K562 (cell line): ENCODE results near the gene FAM200A. TPM values are rescaled to one million over a fixed set of nuclear protein-coding genes. Genes with fewer than 3 reads are reported as not detected.

Experiments used
- ASH1L ChIP-seq: fragments of 450-650 bp; IDR thresholded peaks from 2 replicates; pipeline ENCODE4 v1.6.1; 2018; ENCODE audit warnings: borderline replicate concordance, mild to moderate bottlenecking, low read depth; ENCODE audit not compliant: partially characterized antibody
- CBX2 ChIP-seq: fragments of 200-600 bp; sonication (generic); IDR thresholded peaks from one replicate; pipeline ENCODE4 v1.6.1; 2012; ENCODE audit warnings: mild to moderate bottlenecking, low read length, inconsistent platforms; ENCODE audit not compliant: insufficient read depth, poor library complexity, severe bottlenecking
- CHD2 ChIP-seq: IDR thresholded peaks from 2 replicates; pipeline ENCODE4 v1.6.1; 2011; ENCODE audit warnings: low read depth, low read length
- CREB1 ChIP-seq, 2 experiments: sonication (generic) in 1 of 2; formaldehyde crosslinking in 1 of 2; IDR thresholded peaks; 2 replicates each; pipeline versions ENCODE4 v1.6.1 to v1.8.0; 2012 to 2022; ENCODE audit warnings: inconsistent platforms in 1 of 2, mild to moderate bottlenecking in 1 of 2, missing genetic modification reagents in 1 of 2, moderate library complexity in 1 of 2
- DPF2 ChIP-seq: fragments of 450-650 bp; IDR thresholded peaks from 2 replicates; pipeline ENCODE4 v1.6.1; 2016
- HMGN3 ChIP-seq: IDR thresholded peaks from 2 replicates; pipeline ENCODE4 v1.6.1; 2011; ENCODE audit warnings: borderline replicate concordance, low read depth, mild to moderate bottlenecking, mixed read lengths, low read length; ENCODE audit not compliant: insufficient read length; ENCODE audit errors: extremely low read depth
- HNRNPLL ChIP-seq: fragments of 200-400 bp; formaldehyde crosslinking; IDR thresholded peaks from 2 replicates; pipeline ENCODE4 v1.6.1; 2017; ENCODE audit warnings: low read length, low read depth, mild to moderate bottlenecking; ENCODE audit not compliant: poor library complexity, severe bottlenecking
- ILF3 ChIP-seq: fragments of 450-650 bp; IDR thresholded peaks from 2 replicates; pipeline ENCODE4 v1.6.1; 2018; ENCODE audit warnings: antibody characterized with exemption, mild to moderate bottlenecking, moderate library complexity, borderline replicate concordance
- NR3C1 ChIP-seq: sonication (generic); formaldehyde crosslinking; IDR thresholded peaks from 2 replicates; pipeline ENCODE4 v1.8.1; 2022; ENCODE audit warnings: missing genetic modification reagents
- POLR2AphosphoS2 ChIP-seq: IDR thresholded peaks from 2 replicates; pipeline ENCODE4 v1.6.1; 2012; ENCODE audit warnings: low read length, improper control_type of control experiment
- SMARCB1 ChIP-seq: IDR thresholded peaks from 2 replicates; pipeline ENCODE4 v1.6.1; 2011; ENCODE audit warnings: improper control_type of control experiment, low read depth; ENCODE audit not compliant: insufficient read length
- SMC3 ChIP-seq: conservative IDR thresholded peaks from 2 replicates; pipeline ENCODE4 v1.6.1; 2011; ENCODE audit warnings: low read depth, low read length, improper control_type of control experiment; ENCODE audit not compliant: insufficient read depth
- SOX6 ChIP-seq: fragments of 450-650 bp; IDR thresholded peaks from 2 replicates; pipeline ENCODE4 v1.6.1; 2014; ENCODE audit warnings: mild to moderate bottlenecking
- TEAD1 ChIP-seq, 2 experiments: fragments of 450-650 bp in 1 of 2; sonication (generic) in 1 of 2; formaldehyde crosslinking; IDR thresholded peaks; 2 replicates each; pipeline versions ENCODE4 v1.4.0 to v1.8.0; 2020 to 2022; ENCODE audit warnings: mild to moderate bottlenecking in 2 of 2, missing genetic modification reagents in 1 of 2
- YBX1 ChIP-seq: fragments of 450-650 bp; IDR thresholded peaks from 2 replicates; pipeline ENCODE4 v1.7.1; 2016; ENCODE audit warnings: mild to moderate bottlenecking
- ZNF780A ChIP-seq: fragments of 250-450 bp; sonication (Bioruptor Pico); IDR thresholded peaks from 2 replicates; pipeline ENCODE4 v1.5.0; 2021; ENCODE audit warnings: mild to moderate bottlenecking
- polyA plus RNA-seq, 8 experiments: library from polyadenylated mRNA; depleted of rRNA in 4 of 8; stranded (reverse) in 5 of 8; unstranded in 3 of 8; fragments of >200 nt; fragmentation: Nextera tagmentation in 2 of 8; fragmentation: Illumina TruSeq in 1 of 8; extraction: Ambion mirVana in 2 of 8; extraction: Trizol in 1 of 8; gene quantifications; 2 replicates each; pipeline versions ENCODE4 v1.2.1 to v1.2.3, GENCODE V29; 2011 to 2014; ENCODE audit warnings: inconsistent platforms in 1 of 8, missing spikeins in 1 of 8
- total RNA-seq, 7 experiments: library from RNA; depleted of rRNA in 6 of 7; stranded (reverse); fragments of >200 nt in 6 of 7; fragmentation: Illumina TruSeq in 2 of 7; extraction: Trizol in 2 of 7; gene quantifications; 2 replicates each; pipeline versions ENCODE4 v1.2.1 to v1.2.3, GENCODE V29; 2011 to 2021; ENCODE audit warnings: low replicate concordance in 1 of 7
- TF ChIP-seq, protein P1 (sequence below): fragments of 450-650 bp; IDR thresholded peaks from 2 replicates; pipeline ENCODE4 v1.6.1; 2016; ENCODE audit warnings: low read depth, mild to moderate bottlenecking, moderate library complexity
- TF ChIP-seq, protein P2 (sequence below): sonication (generic); formaldehyde crosslinking; IDR thresholded peaks from 2 replicates; pipeline ENCODE4 v1.8.1; 2022; ENCODE audit warnings: missing genetic modification reagents
- TF ChIP-seq, protein P3 (sequence below), 2 experiments: fragments of 450-650 bp; IDR thresholded peaks; 2 replicates each; pipeline ENCODE4 v1.6.1; 2018; ENCODE audit warnings: mild to moderate bottlenecking in 2 of 2, low read depth in 1 of 2; ENCODE audit not compliant: partially characterized antibody in 2 of 2
- TF ChIP-seq, protein P4 (sequence below): fragments of 200-800 bp; sonication (Bioruptor generic); IDR thresholded peaks from 2 replicates; pipeline ENCODE4 v1.6.1; 2017; ENCODE audit warnings: missing genetic modification characterization, missing compliant biosample characterization
- TF ChIP-seq, protein P5 (sequence below): sonication (generic); formaldehyde crosslinking; IDR thresholded peaks from 2 replicates; pipeline ENCODE4 v1.8.0; 2022; ENCODE audit warnings: missing genetic modification reagents, mild to moderate bottlenecking, moderate library complexity, borderline replicate concordance

The FAM200A gene
- total and polyA plus RNA-seq, 9 of the 15 experiments (the other 6 are each of a cell fraction or from before 2014, with no cell fraction given), result 3.3 to 11.2 (median 8.3) TPM

DNA sequence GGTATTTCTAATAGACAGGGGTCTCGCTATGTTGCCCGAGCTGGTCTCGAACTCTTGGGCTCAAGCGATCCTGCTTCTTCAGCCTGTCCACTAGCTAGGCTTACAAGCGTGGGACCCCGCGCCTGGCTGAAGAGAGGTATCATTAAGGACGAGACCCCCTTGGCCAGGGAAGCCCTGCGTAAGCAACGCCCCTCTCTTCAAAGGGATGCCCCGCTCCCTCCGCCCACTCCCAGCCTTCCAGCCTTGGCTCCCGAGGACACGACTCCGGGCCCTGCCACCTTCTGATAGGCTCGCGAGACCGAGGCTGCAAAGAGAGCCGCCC, 47.7 kb downstream of the FAM200A start (continued):
- no peak for TF ChIP-seq POLR2AphosphoS2
- TF ChIP-seq, protein P1, sequence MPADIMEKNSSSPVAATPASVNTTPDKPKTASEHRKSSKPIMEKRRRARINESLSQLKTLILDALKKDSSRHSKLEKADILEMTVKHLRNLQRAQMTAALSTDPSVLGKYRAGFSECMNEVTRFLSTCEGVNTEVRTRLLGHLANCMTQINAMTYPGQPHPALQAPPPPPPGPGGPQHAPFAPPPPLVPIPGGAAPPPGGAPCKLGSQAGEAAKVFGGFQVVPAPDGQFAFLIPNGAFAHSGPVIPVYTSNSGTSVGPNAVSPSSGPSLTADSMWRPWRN, result no peak
- no peak for TF ChIP-seq NR3C1 (CRISPR knock-in tag)
- TF ChIP-seq SMARCB1, result no peak
- no peak for TF ChIP-seq SOX6
- no peak; a peak in 1 of 4 replicates for TF ChIP-seq TEAD1 (CRISPR knock-in tag; IDR thresholded peaks at IDR 0.05)
- no peak for TF ChIP-seq DPF2
- TF ChIP-seq SMC3, result no peak
- TF ChIP-seq HMGN3, result no peak
- no peak for TF ChIP-seq ILF3
- TF ChIP-seq CBX2, result no peak
- TF ChIP-seq, protein P2, sequence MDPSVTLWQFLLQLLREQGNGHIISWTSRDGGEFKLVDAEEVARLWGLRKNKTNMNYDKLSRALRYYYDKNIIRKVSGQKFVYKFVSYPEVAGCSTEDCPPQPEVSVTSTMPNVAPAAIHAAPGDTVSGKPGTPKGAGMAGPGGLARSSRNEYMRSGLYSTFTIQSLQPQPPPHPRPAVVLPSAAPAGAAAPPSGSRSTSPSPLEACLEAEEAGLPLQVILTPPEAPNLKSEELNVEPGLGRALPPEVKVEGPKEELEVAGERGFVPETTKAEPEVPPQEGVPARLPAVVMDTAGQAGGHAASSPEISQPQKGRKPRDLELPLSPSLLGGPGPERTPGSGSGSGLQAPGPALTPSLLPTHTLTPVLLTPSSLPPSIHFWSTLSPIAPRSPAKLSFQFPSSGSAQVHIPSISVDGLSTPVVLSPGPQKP, result no peak
- peak; percentile 95; the same call in 1 of the 2 replicates for TF ChIP-seq CHD2
- TF ChIP-seq ZNF780A (CRISPR knock-in tag), result no peak
- TF ChIP-seq, protein P3, sequence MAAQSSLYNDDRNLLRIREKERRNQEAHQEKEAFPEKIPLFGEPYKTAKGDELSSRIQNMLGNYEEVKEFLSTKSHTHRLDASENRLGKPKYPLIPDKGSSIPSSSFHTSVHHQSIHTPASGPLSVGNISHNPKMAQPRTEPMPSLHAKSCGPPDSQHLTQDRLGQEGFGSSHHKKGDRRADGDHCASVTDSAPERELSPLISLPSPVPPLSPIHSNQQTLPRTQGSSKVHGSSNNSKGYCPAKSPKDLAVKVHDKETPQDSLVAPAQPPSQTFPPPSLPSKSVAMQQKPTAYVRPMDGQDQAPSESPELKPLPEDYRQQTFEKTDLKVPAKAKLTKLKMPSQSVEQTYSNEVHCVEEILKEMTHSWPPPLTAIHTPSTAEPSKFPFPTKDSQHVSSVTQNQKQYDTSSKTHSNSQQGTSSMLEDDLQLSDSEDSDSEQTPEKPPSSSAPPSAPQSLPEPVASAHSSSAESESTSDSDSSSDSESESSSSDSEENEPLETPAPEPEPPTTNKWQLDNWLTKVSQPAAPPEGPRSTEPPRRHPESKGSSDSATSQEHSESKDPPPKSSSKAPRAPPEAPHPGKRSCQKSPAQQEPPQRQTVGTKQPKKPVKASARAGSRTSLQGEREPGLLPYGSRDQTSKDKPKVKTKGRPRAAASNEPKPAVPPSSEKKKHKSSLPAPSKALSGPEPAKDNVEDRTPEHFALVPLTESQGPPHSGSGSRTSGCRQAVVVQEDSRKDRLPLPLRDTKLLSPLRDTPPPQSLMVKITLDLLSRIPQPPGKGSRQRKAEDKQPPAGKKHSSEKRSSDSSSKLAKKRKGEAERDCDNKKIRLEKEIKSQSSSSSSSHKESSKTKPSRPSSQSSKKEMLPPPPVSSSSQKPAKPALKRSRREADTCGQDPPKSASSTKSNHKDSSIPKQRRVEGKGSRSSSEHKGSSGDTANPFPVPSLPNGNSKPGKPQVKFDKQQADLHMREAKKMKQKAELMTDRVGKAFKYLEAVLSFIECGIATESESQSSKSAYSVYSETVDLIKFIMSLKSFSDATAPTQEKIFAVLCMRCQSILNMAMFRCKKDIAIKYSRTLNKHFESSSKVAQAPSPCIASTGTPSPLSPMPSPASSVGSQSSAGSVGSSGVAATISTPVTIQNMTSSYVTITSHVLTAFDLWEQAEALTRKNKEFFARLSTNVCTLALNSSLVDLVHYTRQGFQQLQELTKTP (IDR thresholded peaks at IDR 0.05; ENCODE audit: low read depth in 1 of 2, partially characterized antibody in 2 of 2), result no peak
- TF ChIP-seq, protein P4, sequence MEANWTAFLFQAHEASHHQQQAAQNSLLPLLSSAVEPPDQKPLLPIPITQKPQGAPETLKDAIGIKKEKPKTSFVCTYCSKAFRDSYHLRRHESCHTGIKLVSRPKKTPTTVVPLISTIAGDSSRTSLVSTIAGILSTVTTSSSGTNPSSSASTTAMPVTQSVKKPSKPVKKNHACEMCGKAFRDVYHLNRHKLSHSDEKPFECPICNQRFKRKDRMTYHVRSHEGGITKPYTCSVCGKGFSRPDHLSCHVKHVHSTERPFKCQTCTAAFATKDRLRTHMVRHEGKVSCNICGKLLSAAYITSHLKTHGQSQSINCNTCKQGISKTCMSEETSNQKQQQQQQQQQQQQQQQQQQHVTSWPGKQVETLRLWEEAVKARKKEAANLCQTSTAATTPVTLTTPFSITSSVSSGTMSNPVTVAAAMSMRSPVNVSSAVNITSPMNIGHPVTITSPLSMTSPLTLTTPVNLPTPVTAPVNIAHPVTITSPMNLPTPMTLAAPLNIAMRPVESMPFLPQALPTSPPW (CRISPR knock-in tag), result no peak
- TF ChIP-seq ASH1L, result no peak
- TF ChIP-seq, protein P5, sequence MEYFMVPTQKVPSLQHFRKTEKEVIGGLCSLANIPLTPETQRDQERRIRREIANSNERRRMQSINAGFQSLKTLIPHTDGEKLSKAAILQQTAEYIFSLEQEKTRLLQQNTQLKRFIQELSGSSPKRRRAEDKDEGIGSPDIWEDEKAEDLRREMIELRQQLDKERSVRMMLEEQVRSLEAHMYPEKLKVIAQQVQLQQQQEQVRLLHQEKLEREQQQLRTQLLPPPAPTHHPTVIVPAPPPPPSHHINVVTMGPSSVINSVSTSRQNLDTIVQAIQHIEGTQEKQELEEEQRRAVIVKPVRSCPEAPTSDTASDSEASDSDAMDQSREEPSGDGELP (CRISPR knock-in tag), result no peak
- TF ChIP-seq HNRNPLL, result no peak
- no peak for TF ChIP-seq CREB1 (IDR thresholded peaks at IDR 0.05)
- no peak for TF ChIP-seq CREB1 (CRISPR knock-in tag; IDR thresholded peaks at IDR 0.05)
- no peak for TF ChIP-seq YBX1
